Fibroblast of mammary gland (primary cell): ENCODE results near the gene GAS7.
A peak's percentile ranks its signal among the peaks of the same experiment; 100 is the strongest.

Source experiments
- DNase-seq: peaks from one replicate; pipeline ENCODE4 v3.0.0-alpha.2; 2010; ENCODE audit warnings: low read depth
- H3K4me3 ChIP-seq: 2 replicates; pipeline ENCODE4 v1.5.1; 2011; ENCODE audit warnings: low read depth, mild to moderate bottlenecking, low read length, moderate library complexity; ENCODE audit not compliant: control insufficient read depth
- TF ChIP-seq, protein P1 (sequence below): conservative IDR thresholded peaks from 2 replicates; pipeline ENCODE4 v1.5.1; 2011; ENCODE audit warnings: low read depth, low read length, inconsistent platforms; ENCODE audit not compliant: control insufficient read depth, insufficient read depth

The GAS7 gene

DNA sequence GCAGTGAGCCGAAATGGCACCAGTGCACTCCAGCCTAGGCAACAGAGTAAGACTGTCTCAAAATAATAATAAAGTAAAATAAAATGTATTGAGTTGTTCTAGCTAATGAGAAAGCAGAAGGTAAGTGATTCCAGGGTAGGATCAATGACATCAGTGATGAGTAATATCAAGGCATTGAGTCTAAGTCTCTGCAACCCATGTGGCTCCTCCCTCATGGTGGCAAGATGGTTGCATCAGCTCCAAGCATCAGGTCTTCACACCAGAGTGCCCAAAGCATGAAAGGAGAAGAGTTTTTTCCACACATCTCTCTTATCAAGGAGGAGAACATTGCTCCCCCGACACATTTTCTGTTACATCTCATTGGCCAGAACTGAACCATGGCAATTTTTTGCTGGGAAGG is 34.8 kb upstream of the GAS7 start:
- H3K4me3 ChIP-seq: no peak overlapping the region
- TF ChIP-seq, protein P1, sequence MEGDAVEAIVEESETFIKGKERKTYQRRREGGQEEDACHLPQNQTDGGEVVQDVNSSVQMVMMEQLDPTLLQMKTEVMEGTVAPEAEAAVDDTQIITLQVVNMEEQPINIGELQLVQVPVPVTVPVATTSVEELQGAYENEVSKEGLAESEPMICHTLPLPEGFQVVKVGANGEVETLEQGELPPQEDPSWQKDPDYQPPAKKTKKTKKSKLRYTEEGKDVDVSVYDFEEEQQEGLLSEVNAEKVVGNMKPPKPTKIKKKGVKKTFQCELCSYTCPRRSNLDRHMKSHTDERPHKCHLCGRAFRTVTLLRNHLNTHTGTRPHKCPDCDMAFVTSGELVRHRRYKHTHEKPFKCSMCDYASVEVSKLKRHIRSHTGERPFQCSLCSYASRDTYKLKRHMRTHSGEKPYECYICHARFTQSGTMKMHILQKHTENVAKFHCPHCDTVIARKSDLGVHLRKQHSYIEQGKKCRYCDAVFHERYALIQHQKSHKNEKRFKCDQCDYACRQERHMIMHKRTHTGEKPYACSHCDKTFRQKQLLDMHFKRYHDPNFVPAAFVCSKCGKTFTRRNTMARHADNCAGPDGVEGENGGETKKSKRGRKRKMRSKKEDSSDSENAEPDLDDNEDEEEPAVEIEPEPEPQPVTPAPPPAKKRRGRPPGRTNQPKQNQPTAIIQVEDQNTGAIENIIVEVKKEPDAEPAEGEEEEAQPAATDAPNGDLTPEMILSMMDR: no peak
- DNase-seq: peak; percentile 21

DNA sequence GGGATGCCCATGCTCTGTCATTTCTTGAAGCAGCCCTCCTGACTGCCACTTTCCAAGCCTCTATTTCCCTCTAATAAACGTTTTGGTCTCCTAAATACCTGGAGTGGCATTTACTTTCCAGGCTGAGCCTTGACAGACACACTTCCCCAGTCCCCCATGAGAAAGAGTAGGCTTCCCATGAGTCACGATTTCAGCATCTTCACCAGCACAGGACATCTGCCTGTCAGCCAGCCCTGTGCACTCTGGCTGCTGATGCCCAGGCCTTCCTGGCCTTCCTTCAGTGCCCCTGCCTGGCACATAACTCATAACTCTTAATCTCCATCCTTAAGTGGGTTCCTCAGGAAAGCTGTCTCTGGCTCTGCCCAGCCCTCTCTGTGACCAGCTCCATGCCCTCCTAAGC is 30.8 kb upstream of the GAS7 start:
- no peak overlapping the region for H3K4me3 ChIP-seq
- no peak for DNase-seq
- TF ChIP-seq, protein P1: no peak

DNA sequence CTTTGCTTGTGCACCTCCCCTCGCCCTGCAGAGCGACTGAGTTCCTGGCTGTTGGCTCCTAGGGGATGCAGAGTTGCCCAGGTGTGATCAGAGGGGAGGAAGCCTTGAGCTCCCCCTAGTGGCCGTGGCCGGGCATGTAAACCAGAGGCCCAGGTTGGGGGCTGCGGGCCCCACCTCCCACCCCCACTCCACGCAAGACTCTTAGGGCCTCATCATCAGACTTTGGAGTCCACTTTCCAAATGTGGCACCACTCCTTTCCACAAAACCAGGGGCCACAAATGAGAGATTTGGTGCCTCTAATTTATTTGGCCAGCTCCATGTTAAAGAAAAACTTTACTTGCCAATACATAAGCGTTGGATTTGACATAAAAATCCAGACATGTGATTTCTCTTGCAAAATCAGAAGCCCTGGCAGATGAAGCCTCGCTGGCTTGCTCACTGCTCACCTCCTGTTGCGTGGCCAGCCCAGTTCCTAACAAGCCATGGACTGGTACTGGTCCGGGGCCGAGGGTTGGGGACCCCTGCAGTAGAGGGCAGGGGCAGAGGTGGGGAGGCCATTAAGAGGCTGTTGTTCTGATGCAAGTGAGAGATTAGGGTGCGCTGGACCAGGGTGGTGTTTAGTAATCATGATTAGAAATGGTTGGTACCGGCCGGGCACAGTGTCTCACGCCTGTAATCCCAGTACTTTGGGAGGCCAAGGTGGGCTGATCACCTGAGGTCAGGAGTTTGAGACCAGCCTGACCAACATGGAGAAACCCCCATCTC is 28.7 kb upstream of the GAS7 start:
- TF ChIP-seq, protein P1: peak; percentile 90
- peak; percentile 33 for DNase-seq
- no peak overlapping the region for H3K4me3 ChIP-seq

DNA sequence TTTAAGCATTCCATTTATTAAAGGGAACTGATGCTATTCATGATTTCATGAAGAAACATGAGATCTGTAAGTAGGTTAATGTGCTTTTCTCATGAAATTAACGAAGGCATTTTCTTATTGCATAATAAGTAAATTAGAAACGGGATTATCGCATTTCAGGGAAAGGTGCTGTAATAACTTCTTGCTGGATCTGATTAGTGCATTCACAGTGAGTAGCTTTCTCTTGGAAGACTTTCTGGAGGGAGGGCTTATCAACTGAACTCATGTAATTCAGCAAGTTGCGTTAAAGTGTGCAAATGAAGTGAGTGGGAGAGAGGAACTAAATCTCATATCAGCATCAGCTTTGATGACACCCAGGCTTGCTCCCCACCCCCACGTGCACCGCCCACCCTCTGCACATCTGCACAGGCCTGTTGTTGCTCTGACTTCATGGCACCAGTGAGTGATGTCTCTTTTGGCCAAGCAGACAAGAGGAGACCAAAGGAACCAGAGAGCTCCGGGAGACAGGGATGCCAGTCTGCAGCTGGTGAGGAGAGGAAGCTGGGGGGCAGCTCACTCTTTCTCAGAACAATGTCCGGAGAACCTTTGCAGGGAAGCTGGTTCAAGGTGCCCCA is 26.3 kb upstream of the GAS7 start:
- H3K4me3 ChIP-seq: no peak overlapping the region
- DNase-seq: no peak
- TF ChIP-seq, protein P1: no peak

DNA sequence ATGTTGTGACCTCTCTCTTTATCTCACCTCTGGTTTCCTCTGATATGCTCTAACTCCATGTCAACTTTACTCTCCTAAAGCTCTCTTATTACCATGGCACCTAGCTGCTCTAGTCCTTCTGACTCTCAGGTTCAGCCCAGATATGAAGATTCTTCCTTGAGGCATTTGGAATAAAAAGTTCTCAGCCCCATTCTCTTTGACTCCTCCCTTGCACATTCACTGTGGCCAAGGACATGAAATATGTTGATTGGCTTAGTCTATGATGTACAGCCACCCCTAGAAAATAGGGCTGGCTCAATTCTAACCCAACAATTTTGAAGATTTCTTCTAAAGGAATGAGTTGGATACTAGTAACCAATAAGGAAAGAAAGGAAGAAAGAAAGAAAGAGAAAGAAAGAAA is 20.8 kb upstream of the GAS7 start:
- TF ChIP-seq, protein P1: no peak
- H3K4me3 ChIP-seq: no peak overlapping the region
- DNase-seq: no peak

DNA sequence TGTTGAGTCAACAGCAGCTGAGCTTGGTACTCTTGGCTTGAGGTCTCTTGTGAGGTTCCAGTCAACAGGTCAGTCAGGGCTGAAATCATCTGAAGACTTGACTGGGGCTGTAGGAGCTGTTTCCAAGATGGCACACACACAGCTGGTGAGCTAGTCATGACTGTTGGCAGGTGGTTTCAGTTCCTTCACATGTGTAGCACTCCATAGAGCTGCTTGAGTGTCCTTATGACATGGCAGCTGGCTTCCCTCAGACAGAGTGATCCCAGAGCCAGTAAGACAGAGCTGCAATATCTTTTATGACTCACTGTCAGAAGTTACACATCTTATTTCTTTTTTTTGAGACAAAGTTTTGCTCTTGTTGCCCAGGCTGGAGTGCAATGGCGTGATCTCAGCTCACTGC is 19.5 kb upstream of the GAS7 start:
- H3K4me3 ChIP-seq: no peak overlapping the region
- TF ChIP-seq, protein P1: no peak
- DNase-seq: peak; percentile 40
